Psoas muscle (tissue), 8 donors: ENCODE measurements around the gene CYB5D1. TPM values are rescaled to one million over a fixed set of nuclear protein-coding genes. Genes with fewer than 3 reads are reported as not detected.

Experiments
- ATAC-seq, 4 donors: fragments of 200-7000 bp; cut with Tn5 transposase; one replicate each; pipeline ENCODE4 v1.9.1; 2020; ENCODE audit warnings: moderate library complexity in 3 of 4, mild to moderate bottlenecking in 2 of 4
- DNase-seq, 2 donors: peaks; one replicate each; pipeline ENCODE4 v3.0.0-alpha.2; 2020
- H3K27ac ChIP-seq: fragments of 200-600 bp; one replicate; pipeline ENCODE4 v1.8.0; 2022
- H3K27me3 ChIP-seq, 3 donors: fragments of 200-600 bp in 1 of 3; one replicate each; pipeline versions ENCODE4 v1.6.1 to v1.8.0; 2013 to 2022; ENCODE audit warnings: low read length in 2 of 3, mild to moderate bottlenecking in 2 of 3, moderate library complexity in 1 of 3; ENCODE audit not compliant: insufficient read depth in 3 of 3
- H3K36me3 ChIP-seq, 2 donors: fragments of 200-600 bp in 1 of 2; one replicate each; pipeline versions ENCODE4 v1.6.1 to v1.8.0; 2013 to 2022; ENCODE audit warnings: low read depth in 1 of 2, mild to moderate bottlenecking in 1 of 2, moderate library complexity in 1 of 2; ENCODE audit not compliant: insufficient read depth in 1 of 2
- H3K4me1 ChIP-seq: fragments of 200-600 bp; one replicate; pipeline ENCODE4 v1.8.0; 2022
- H3K4me3 ChIP-seq: fragments of 200-600 bp; one replicate; pipeline ENCODE4 v1.8.0; 2022; ENCODE audit warnings: mild to moderate bottlenecking
- H3K9me3 ChIP-seq: fragments of 200-600 bp; one replicate; pipeline ENCODE4 v1.8.0; 2022
- WGBS, 3 donors: extraction: QIAGEN DNeasy Blood & Tissue Kit; methylation state at CpG; one replicate each; pipeline versions ENCODE4 v1.1.6 to v1.1.7; 2013; 5-methylcytosine and 5-hydroxymethylcytosine counted together
- intact Hi-C, 2 donors: fragments of 100-400 bp; cut with DNase I; formaldehyde crosslinking; loops; one replicate each; pipeline versions ENCODE4 v1.11.0 to v1.14.2; 2022
- polyA plus RNA-seq, 3 donors: library from polyadenylated mRNA; stranded (reverse); fragments of 200-250 nt; gene quantifications; one replicate each; pipeline ENCODE4 v1.2.3, GENCODE V29; 2013
- total RNA-seq, 4 donors: library from RNA; stranded (reverse); fragmentation: NEBNext Ultra II Directional in 2 of 4; extraction: Animal tissue kit (Norgen Biotek cat#: 25700) in 2 of 4; gene quantifications; one replicate each; pipeline versions ENCODE4 v1.2.1 to v1.2.4, GENCODE V29; 2021 to 2023
- TF ChIP-seq, protein P1 (sequence below): fragments of 200-600 bp; IDR thresholded peaks from one replicate; pipeline ENCODE4 v1.8.0; 2022; ENCODE audit warnings: antibody characterized with exemption
- donor health status: healthy with polysubstance abuse.
- donor health status: DM: no; HTN: no; CAD: no; lungs with moderate emphysema.
- donor health status: Bipolar disorder and iron deficiency.
- donor health status: healthy.
- donor health status: DM: yes; HTN: yes; CAD: no.
- donor health status: DM: no; HTN: no; CAD: no.
- donor health status: DM: no; HTN: no; CAD: no.
- donor health status: DM: yes; HTN: yes; CAD: no.

CYB5D1 gene
- total and polyA plus RNA-seq, 7 donors, result 7.1 to 31.7 (median 10.4) TPM

DNA sequence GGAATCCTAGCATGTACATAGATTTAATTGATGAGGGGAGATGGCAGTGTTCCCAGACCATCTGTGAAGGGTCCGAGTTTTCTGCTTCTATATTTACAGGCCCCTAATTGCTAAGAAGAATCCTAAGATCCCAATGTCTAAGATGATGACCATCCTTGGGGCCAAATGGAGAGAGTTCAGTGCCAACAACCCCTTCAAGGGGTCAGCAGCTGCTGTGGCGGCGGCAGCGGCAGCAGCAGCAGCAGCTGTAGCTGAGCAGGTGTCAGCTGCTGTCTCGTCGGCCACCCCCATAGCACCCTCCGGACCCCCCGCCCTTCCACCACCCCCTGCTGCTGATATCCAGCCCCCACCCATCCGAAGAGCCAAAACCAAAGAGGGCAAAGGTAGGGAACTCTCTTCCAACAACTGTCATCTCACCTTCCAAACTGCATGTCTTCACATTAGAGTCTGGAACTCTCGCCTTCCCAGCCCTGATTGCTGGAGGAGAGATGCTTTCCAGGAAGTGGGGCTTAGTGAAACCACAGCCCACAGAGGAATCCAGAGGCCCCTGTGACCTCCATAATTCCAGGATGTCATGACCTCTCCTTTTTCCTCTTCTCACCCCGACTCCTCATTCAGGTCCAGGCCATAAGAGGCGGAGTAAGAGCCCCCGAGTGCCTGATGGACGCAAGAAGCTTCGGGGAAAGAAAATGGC is 35.5 kb downstream of the CYB5D1 start:
- Histone ChIP-seq H3K36me3 (peaks cover 0 to 28% of the 10 kb centered on the region in 2 donors), H3K4me1 (peaks cover 21% of the 10 kb centered on the region), H3K27ac (no peak overlapping the region), H3K27me3 (no peaks in the 10 kb centered on the region), H3K9me3 (no peaks in the 10 kb centered on the region), H3K4me3 (no peak overlapping the region)
- TF ChIP-seq, protein P1, sequence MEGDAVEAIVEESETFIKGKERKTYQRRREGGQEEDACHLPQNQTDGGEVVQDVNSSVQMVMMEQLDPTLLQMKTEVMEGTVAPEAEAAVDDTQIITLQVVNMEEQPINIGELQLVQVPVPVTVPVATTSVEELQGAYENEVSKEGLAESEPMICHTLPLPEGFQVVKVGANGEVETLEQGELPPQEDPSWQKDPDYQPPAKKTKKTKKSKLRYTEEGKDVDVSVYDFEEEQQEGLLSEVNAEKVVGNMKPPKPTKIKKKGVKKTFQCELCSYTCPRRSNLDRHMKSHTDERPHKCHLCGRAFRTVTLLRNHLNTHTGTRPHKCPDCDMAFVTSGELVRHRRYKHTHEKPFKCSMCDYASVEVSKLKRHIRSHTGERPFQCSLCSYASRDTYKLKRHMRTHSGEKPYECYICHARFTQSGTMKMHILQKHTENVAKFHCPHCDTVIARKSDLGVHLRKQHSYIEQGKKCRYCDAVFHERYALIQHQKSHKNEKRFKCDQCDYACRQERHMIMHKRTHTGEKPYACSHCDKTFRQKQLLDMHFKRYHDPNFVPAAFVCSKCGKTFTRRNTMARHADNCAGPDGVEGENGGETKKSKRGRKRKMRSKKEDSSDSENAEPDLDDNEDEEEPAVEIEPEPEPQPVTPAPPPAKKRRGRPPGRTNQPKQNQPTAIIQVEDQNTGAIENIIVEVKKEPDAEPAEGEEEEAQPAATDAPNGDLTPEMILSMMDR, result no peak
- DNase-seq (no peak), ATAC-seq (no peak)
- intact Hi-C loops, result no loop called here
- WGBS, 3 donors, result 62 to 67% (median 64%) methylated on average over 15 of the region's 15 CpGs

DNA sequence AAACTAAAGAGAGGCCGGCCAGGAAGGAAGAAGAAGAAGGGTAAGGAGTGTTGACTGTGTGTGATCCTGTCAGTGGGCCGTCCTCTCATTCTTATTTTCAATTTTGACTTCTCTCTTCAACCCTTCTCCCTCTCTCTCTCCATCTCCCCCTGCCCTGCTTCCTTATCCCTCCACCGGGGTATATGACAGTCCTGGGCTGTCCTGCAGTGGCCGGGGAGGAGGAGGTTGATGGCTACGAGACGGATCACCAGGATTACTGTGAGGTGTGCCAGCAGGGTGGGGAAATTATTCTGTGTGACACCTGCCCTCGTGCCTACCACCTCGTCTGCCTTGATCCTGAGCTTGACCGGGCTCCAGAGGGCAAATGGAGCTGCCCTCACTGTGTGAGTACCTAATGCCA is 36.4 kb downstream of the CYB5D1 start:
- Histone ChIP-seq H3K27me3 (no peaks in the 10 kb centered on the region), H3K4me3 (no peak overlapping the region), H3K36me3 (peaks cover 0 to 36% of the 10 kb centered on the region in 2 donors), H3K27ac (no peak overlapping the region), H3K4me1 (peaks cover 13% of the 10 kb centered on the region), H3K9me3 (no peaks in the 10 kb centered on the region)
- 93 to 95% (median 94%) methylated on average over 9 of the region's 9 CpGs for WGBS, 3 donors
- no peak for DNase-seq
- ATAC-seq, result no peak
- intact Hi-C loops, result no loop called here
- TF ChIP-seq, protein P1, result no peak

DNA sequence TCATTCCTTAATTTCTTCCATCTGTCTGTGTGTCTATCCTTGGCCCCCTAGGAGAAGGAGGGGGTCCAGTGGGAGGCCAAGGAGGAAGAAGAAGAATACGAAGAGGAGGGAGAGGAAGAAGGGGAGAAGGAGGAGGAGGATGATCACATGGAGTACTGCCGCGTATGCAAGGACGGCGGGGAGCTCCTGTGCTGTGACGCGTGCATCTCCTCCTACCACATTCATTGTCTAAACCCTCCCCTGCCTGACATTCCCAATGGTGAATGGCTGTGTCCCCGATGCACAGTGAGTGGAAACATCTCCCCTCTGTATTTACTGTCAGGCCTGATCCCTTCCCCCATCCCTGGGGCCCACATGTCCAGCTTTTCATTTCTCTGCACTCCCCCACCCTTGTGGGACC is 37.1 kb downstream of the CYB5D1 start:
- H3K27me3 ChIP-seq, result no peaks in the 10 kb centered on the region
- H3K36me3 ChIP-seq, result peaks cover 0 to 42% of the 10 kb centered on the region in 2 donors
- no peak overlapping the region for H3K4me3 ChIP-seq
- ATAC-seq (no peak), DNase-seq (no peak)
- H3K9me3 ChIP-seq, result no peaks in the 10 kb centered on the region
- intact Hi-C loops, result loop anchor here (5.0 kb wide), 2 partner anchors 33 to 73 kb away; no protein-coding TSS in a partner anchor
- H3K4me1 ChIP-seq, result peaks cover 6% of the 10 kb centered on the region
- H3K27ac ChIP-seq, result no peak overlapping the region
- TF ChIP-seq, protein P1, result no peak
- 91 to 93% (median 92%) methylated on average over 8 of the region's 8 CpGs for WGBS, 3 donors

DNA sequence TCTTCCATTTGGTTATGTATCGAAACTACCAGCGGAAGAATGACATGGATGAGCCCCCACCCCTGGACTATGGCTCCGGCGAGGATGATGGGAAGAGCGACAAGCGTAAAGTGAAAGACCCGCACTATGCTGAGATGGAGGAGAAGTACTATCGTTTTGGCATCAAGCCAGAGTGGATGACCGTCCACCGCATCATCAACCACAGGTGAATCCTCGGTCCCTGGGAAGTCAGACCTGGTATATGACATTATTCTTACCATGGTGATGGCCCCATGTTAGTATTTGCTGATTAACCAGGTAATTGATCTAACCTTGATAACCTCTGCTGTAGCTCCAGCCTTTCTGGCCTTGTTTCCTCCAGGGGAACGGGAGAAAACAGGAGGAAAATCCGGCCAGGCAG is 39.3 kb downstream of the CYB5D1 start:
- no peaks in the 10 kb centered on the region for H3K27me3 ChIP-seq
- no peaks in the 10 kb centered on the region for H3K9me3 ChIP-seq
- DNase-seq (no peak), ATAC-seq (no peak)
- intact Hi-C loops, result loop anchor here (1.0 to 5.0 kb wide), 3 partner anchors 35 to 75 kb away; no protein-coding TSS in a partner anchor
- H3K36me3 ChIP-seq, result peaks cover 0 to 46% of the 10 kb centered on the region in 2 donors
- H3K4me1 ChIP-seq, result peaks cover 2% of the 10 kb centered on the region
- H3K27ac ChIP-seq, result no peak overlapping the region
- 86 to 88% (median 87%) methylated on average over 13 of the region's 13 CpGs for WGBS, 3 donors
- TF ChIP-seq, protein P1, result no peak
- H3K4me3 ChIP-seq, result no peak overlapping the region
